GM12878 (cell line): ENCODE measurements around the gene FGD3.

Experiments used
- CBFB ChIP-seq: IDR thresholded peaks from 2 replicates; pipeline ENCODE4 v1.6.1; 2016; ENCODE audit warnings: antibody characterized with exemption, low read depth
- CBX5 ChIP-seq: sonication (generic); IDR thresholded peaks from 2 replicates; pipeline ENCODE4 v1.6.1; 2016; ENCODE audit warnings: low read depth, moderate library complexity, mild to moderate bottlenecking, inconsistent platforms
- CTCF ChIP-seq, 3 experiments: IDR thresholded peaks in 2 of 3; conservative IDR thresholded peaks in 1 of 3; 2 replicates each; pipeline ENCODE4 v1.5.1; 2011; ENCODE audit warnings: low read depth in 3 of 3, low read length in 3 of 3, mild to moderate bottlenecking in 3 of 3, control low read depth in 2 of 3, moderate library complexity in 2 of 3, inconsistent platforms in 1 of 3, mixed read lengths in 1 of 3; ENCODE audit not compliant: control insufficient read depth in 2 of 3, insufficient read depth in 1 of 3; ENCODE audit errors: extremely low read depth in 1 of 3
- ESRRA ChIP-seq: IDR thresholded peaks from 2 replicates; pipeline ENCODE4 v1.6.1; 2012; ENCODE audit warnings: mild to moderate bottlenecking, low read length, improper control_type of control experiment
- IKZF2 ChIP-seq, 2 experiments: fragments of 450-650 bp; IDR thresholded peaks; 2 replicates each; pipeline ENCODE4 v1.6.1; 2017; ENCODE audit warnings: mild to moderate bottlenecking in 2 of 2, moderate library complexity in 2 of 2
- NR2C2 ChIP-seq: IDR thresholded peaks from 2 replicates; pipeline ENCODE4 v1.6.1; 2011; ENCODE audit warnings: borderline replicate concordance, low read depth; ENCODE audit not compliant: control insufficient read depth, insufficient read length
- POLR2A ChIP-seq: IDR thresholded peaks from 2 replicates; pipeline ENCODE4 v1.6.1; 2011; ENCODE audit warnings: low read depth, mild to moderate bottlenecking, low read length
- POLR2AphosphoS5 ChIP-seq: IDR thresholded peaks from 2 replicates; pipeline ENCODE4 v1.6.1; 2011; ENCODE audit warnings: mild to moderate bottlenecking, low read length, inconsistent platforms
- RB1 ChIP-seq: fragments of 450-650 bp; formaldehyde crosslinking; IDR thresholded peaks from 2 replicates; pipeline ENCODE4 v1.6.1; 2017; ENCODE audit warnings: mild to moderate bottlenecking, borderline replicate concordance
- REST ChIP-seq: IDR thresholded peaks from 2 replicates; pipeline ENCODE4 v1.6.1; 2012; ENCODE audit warnings: mild to moderate bottlenecking, low read depth, low read length
- RFX5 ChIP-seq: IDR thresholded peaks from 2 replicates; pipeline ENCODE4 v1.6.1; 2011; ENCODE audit warnings: low read depth, low read length, improper control_type of control experiment
- SUPT20H ChIP-seq: IDR thresholded peaks from 2 replicates; pipeline ENCODE4 v1.6.1; 2011; ENCODE audit warnings: low read depth, mild to moderate bottlenecking, low read length, moderate library complexity, borderline replicate concordance; ENCODE audit not compliant: control insufficient read depth
- ZNF592 ChIP-seq: fragments of 450-650 bp; IDR thresholded peaks from 2 replicates; pipeline ENCODE4 v1.6.1; 2017; ENCODE audit warnings: mild to moderate bottlenecking, moderate library complexity
- TF ChIP-seq, protein P1 (sequence below): IDR thresholded peaks from 2 replicates; pipeline ENCODE4 v1.6.1; 2012; ENCODE audit warnings: low read length, inconsistent platforms

- TF ChIP-seq REST, result no peak
- no peak for TF ChIP-seq RFX5
- no peak for TF ChIP-seq IKZF2 (IDR thresholded peaks at IDR 0.05)
- TF ChIP-seq RB1, result no peak
- TF ChIP-seq ZNF592, result no peak
- TF ChIP-seq, protein P1, sequence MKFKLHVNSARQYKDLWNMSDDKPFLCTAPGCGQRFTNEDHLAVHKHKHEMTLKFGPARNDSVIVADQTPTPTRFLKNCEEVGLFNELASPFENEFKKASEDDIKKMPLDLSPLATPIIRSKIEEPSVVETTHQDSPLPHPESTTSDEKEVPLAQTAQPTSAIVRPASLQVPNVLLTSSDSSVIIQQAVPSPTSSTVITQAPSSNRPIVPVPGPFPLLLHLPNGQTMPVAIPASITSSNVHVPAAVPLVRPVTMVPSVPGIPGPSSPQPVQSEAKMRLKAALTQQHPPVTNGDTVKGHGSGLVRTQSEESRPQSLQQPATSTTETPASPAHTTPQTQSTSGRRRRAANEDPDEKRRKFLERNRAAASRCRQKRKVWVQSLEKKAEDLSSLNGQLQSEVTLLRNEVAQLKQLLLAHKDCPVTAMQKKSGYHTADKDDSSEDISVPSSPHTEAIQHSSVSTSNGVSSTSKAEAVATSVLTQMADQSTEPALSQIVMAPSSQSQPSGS, result no peak
- no peak for TF ChIP-seq CTCF (IDR thresholded peaks at IDR 0.05 in 2 of 3, conservative IDR thresholded peaks at IDR 0.05 in 1 of 3; ENCODE audit: control insufficient read depth in 2 of 3, extremely low read depth in 1 of 3, insufficient read depth in 1 of 3, low read depth in 3 of 3, low read length in 3 of 3)
- TF ChIP-seq CBX5, result peak; percentile 58; the same call in 1 of the 2 replicates
- TF ChIP-seq NR2C2, result no peak
- no peak for TF ChIP-seq ESRRA
- TF ChIP-seq SUPT20H, result no peak
- TF ChIP-seq CBFB, result no peak
- no peak for TF ChIP-seq POLR2A
- no peak for TF ChIP-seq POLR2AphosphoS5
These were observed 14.4 kb downstream of the FGD3 start for GRCh38 chr9:92961627-92962302.
